Activated naive CD4-positive, alpha-beta T cell treated with anti-CD3 and anti-CD28 coated beads, Interleukin-2, amount 10 ng/mL, durations not matched to agents 7 days and 5 days (primary cell): ENCODE data around the gene CAST.
A peak's percentile ranks its signal among the peaks of the same experiment; 100 is the strongest.
"Not testable (repeated sequence)": the region's sequence is repeated elsewhere in the genome, so short reads cannot be mapped to it uniquely, and the experiment has no call there.

Source experiments
- CTCF ChIA-PET: fragments of 350-600 bp; sonication (Branson Sonifier 250); formaldehyde crosslinking; loops from one replicate; lab custom pipeline; 2021; ENCODE audit warnings: antibody characterized with exemption; lab: Charles Lee
- DNase-seq: peaks from one replicate; pipeline ENCODE4 v3.0.0-alpha.2; 2020
- H3K27ac Mint-ChIP-seq: one replicate; pipeline ENCODE4 v1.8.0; 2021; ENCODE audit warnings: mild to moderate bottlenecking, moderate library complexity, mixed read lengths
- H3K27me3 Mint-ChIP-seq: one replicate; pipeline ENCODE4 v1.8.0; 2021; ENCODE audit warnings: mild to moderate bottlenecking, mixed read lengths
- H3K36me3 Mint-ChIP-seq: one replicate; pipeline ENCODE4 v1.8.0; 2021; ENCODE audit warnings: mixed read lengths
- H3K4me1 Mint-ChIP-seq: one replicate; pipeline ENCODE4 v1.8.0; 2021; ENCODE audit warnings: mixed read lengths
- H3K4me3 Mint-ChIP-seq: one replicate; pipeline ENCODE4 v1.8.0; 2021; ENCODE audit warnings: mild to moderate bottlenecking, moderate library complexity, mixed read lengths
- H3K9me3 Mint-ChIP-seq: one replicate; pipeline ENCODE4 v1.8.0; 2021; ENCODE audit warnings: mixed read lengths

CAST gene

DNA sequence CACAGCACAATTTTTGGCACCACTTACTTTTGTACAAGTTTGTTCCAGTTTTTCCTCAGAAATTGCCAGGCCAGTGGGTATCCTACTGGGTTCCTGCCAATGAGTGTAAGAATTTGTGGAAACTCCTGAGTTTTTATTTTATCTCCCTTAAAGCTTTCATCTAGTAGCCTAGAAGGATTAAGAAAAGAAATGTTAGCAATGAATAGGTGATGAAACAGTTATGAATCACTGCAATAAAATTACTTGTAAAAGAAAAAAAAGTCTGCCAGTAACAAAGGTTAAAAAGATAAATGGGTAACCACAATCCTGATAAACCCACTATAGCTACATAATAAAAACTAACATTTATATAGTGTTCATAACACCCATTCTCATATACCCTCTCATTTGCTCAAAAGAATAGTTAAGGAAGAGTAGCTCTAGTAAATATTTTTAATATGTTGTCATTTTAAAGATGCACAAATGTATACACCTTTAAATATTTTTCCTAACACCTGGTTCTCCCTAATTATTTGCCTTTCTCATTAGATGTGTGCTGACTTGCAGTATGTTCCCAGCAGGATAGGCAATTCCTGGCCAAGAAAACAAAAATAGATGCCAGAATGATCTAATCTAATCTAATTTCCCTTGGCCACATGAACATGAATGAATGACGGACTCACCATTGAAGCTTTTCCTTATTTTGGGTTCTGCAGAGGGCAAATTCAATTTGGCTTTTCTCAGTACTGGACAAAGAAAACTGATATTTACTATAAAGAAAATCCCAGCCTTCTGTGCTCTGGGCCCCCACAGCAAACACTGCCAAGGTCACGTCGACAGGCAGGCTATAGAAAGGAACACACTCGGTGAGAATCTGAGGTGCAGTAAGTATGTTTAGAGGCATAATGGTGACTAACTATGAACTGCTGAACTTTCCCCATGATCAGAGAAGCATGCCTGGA lies 119.1 kb downstream of the CAST start:
- no peak for DNase-seq
- H3K9me3 Mint-ChIP-seq = no peaks in the 10 kb centered on the region
- H3K36me3 Mint-ChIP-seq = peaks cover 82% of the 10 kb centered on the region
- H3K4me3 Mint-ChIP-seq = no peak overlapping the region
- no peaks in the 10 kb centered on the region for H3K4me1 Mint-ChIP-seq
- no peaks in the 10 kb centered on the region for H3K27me3 Mint-ChIP-seq
- peak overlapping the region; percentile 17 for H3K27ac Mint-ChIP-seq
- CTCF ChIA-PET = no interaction called here

DNA sequence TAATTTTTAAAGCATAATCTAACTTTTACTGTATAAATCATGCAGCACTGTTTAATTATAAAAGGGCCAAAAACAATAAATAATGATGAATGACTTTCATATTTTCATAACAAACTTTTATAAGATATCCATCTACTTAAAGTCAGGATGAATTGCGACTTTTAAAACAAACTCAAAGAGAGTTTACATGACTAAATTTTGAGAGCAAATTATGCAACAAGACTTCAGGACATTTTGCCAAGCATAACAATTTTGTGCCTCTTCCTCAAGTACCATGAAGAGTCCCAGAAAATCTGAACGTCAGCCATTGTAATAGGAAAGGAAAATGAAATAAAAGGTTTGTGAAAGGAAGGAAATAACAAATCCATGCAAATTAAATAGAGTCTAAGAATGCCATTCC lies 121.2 kb downstream of the CAST start:
- Mint-ChIP-seq H3K36me3 (peaks cover 78% of the 10 kb centered on the region), H3K9me3 (no peaks in the 10 kb centered on the region), H3K27me3 (no peaks in the 10 kb centered on the region), H3K4me3 (no peak overlapping the region), H3K4me1 (no peaks in the 10 kb centered on the region), H3K27ac (no peak overlapping the region)
- DNase-seq = no peak
- CTCF ChIA-PET = no interaction called here

DNA sequence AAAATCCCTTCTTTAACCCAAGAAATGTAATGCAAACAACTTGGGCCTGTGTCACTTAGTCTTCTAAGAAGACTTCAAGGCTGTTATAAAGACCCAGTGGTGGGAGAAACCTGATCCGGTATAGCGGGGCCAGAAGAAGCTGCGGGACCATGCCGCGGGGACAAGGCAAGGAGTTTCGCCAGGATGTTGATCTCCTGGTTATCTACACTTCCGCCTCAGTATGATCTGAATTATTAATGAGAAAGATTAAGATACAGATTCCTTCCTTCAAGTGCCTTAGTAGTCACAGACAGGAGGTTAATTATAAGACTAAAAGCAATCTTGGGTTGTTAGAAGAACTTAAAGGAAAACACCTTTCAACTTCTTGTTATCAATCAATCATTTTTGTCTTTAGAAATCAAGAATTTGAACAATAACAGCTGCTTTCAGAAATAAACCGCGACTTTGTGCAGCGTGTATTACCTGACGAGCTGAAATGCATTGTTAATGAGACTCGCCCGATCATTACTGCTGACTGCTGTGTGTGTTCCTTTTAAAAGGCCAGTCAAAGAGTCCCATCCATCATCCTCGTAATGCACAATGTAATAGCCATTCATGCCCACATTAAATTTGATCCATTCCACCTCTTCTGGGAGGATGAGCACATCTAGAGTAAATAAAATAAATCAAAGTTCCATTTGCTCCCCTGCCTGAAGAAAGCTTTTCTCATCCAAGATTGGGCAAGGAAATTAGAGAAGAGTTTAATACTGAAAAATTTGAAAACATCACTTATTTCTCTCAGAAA lies 123.3 kb downstream of the CAST start:
- Mint-ChIP-seq H3K4me3 (no peak overlapping the region), H3K4me1 (no peaks in the 10 kb centered on the region), H3K27ac (peak overlapping the region; percentile 42), H3K9me3 (no peaks in the 10 kb centered on the region), H3K27me3 (no peaks in the 10 kb centered on the region), H3K36me3 (peaks cover 74% of the 10 kb centered on the region)
- CTCF ChIA-PET = interaction anchor here (1.1 kb wide), 1 partner anchor 83 kb away, joined by 3 read pairs; no protein-coding TSS in a partner anchor
- DNase-seq = no peak

DNA sequence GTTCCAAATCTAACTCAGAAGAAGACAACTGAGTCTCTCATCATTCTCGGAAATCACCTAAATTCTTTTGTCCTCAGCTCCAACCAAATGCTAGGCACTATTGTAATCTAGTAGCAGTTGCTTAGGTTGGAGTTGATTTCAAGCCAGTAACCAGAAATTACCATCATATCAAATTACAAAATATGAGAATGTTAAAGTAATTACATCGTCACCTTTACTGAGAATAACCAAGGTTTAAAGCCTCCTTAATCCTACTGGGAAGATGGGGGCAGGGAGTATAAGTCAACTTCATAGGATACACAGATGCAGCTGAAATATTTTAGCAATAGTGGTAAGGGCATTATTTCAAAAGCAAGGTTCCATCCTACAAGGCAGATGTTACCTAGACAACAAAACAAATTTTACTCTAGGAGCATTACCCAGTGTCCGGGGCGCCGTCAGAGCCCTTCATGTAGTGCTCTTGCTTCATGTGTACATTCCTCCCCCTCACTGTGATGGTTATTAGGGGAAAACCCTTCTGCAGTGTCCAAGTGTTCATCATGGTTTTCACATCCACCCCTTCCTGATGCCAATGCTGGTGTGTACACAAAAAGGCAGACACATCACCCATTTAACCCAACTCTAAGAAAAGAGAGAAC lies 126.1 kb downstream of the CAST start:
- H3K4me3 Mint-ChIP-seq = no peak overlapping the region
- CTCF ChIA-PET = no interaction called here
- no peaks in the 10 kb centered on the region for H3K9me3 Mint-ChIP-seq
- H3K27ac Mint-ChIP-seq = peak overlapping the region; percentile 19
- H3K4me1 Mint-ChIP-seq = no peaks in the 10 kb centered on the region
- peaks cover 66% of the 10 kb centered on the region for H3K36me3 Mint-ChIP-seq
- no peaks in the 10 kb centered on the region for H3K27me3 Mint-ChIP-seq
- no peak for DNase-seq

DNA sequence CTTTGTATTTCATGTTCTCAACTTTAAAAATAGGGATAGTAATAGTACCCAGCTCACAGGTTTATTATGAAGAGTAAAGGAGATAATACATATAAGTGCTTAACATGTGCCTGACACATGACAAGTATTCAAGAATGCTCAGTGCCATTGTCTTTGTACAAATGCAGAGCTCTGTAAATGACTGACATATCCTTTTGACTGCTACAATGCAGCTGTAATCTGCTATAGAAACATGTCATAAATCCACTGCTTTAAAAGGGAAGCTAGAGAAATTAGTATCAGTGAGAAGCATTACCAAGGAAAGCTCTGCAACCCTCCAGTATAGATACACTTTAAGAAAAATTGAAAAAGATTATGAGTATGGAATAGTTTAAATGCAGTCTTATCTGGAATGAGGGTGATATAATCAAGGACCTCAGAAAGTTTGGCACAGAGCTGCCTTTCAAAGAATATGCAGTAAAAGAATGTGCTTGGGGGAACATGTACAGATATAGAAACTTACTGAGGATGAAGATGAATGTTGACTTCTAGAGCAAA lies 127.7 kb downstream of the CAST start:
- no peak for DNase-seq
- CTCF ChIA-PET = interaction anchor here (1.0 kb wide), 1 partner anchor 20 kb away, joined by 4 read pairs; no protein-coding TSS in a partner anchor
- H3K27ac Mint-ChIP-seq = peak overlapping the region; percentile 26
- H3K4me1 Mint-ChIP-seq = peaks cover 6% of the 10 kb centered on the region
- H3K4me3 Mint-ChIP-seq = no peak overlapping the region
- H3K9me3 Mint-ChIP-seq = no peaks in the 10 kb centered on the region
- H3K36me3 Mint-ChIP-seq = peaks cover 67% of the 10 kb centered on the region
- H3K27me3 Mint-ChIP-seq = no peaks in the 10 kb centered on the region

DNA sequence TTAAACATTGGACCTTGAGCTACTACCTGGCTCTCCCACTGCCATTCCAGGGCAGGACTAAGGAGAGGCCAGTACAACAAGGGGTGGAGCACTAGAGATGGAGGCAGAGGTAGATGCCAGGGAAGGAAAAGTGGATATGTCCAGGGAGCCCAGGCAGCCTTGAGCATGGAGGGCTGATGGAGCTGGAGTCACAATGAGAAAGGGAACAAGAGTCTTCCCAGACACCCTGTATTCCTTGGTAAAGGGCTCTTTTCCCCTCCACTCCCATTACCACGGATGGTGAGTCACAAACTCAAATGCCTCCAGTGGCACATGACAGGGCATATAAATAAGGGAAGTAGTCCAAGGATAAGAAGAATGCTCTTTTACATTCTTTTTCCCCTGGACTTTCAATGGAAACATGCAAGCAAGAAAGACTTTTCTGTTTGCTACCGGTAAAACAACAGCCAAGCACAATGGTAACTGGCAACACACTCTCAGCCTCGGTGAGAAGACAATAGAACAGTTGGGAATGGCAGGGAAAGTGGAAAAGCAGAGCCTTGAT lies 128.9 kb downstream of the CAST start:
- Mint-ChIP-seq H3K4me1 (peaks cover 17% of the 10 kb centered on the region), H3K4me3 (no peak overlapping the region), H3K9me3 (peaks cover 4% of the 10 kb centered on the region), H3K27me3 (no peaks in the 10 kb centered on the region), H3K36me3 (peaks cover 67% of the 10 kb centered on the region), H3K27ac (no peak overlapping the region)
- CTCF ChIA-PET = no interaction called here
- no peak for DNase-seq

DNA sequence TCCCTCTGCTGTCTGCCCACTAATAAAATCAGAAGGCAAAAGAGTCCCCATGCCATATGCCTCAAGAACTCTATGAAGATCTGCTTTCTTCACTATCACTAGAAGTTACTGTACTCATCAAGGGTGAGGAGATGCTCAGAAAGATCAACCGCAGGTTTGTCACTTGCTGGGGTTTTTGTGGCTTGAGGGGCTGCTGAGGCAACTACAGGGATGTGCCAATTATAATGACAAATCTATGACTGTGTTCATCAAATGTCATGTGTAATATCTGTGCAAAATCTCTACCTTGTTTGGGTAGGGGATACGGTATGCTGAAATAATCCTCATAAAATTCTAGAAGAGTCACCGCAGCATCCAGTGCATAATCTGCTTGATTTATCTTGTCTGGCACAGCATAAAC lies 132.6 kb downstream of the CAST start:
- DNase-seq = peak; percentile 63
- Mint-ChIP-seq H3K27me3 (no peaks in the 10 kb centered on the region), H3K4me3 (no peak overlapping the region), H3K9me3 (peaks cover 7% of the 10 kb centered on the region), H3K36me3 (peaks cover 83% of the 10 kb centered on the region), H3K4me1 (peaks cover 33% of the 10 kb centered on the region), H3K27ac (peak overlapping the region; percentile 44)
- CTCF ChIA-PET = no interaction called here

DNA sequence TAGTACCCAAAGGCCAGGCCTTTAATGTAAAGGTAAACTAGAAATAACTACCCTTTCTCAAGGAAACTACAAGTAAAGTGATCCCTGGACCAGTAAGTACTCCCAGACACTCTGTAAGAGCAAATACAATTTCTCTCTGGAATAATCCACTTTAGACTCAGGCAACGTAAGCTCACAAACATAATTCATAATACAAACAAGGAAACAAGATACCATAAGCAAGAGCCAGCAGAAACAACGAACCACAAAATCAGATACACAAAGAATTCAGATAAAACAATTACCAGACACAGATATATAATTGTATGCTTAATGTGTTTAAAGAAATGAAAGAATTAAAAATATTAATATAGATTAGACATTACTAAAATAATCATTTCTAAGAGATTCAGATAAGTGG lies 133.4 kb downstream of the CAST start:
- no peaks in the 10 kb centered on the region for H3K27me3 Mint-ChIP-seq
- no peak for DNase-seq
- H3K36me3 Mint-ChIP-seq = peaks cover 82% of the 10 kb centered on the region
- peaks cover 39% of the 10 kb centered on the region for H3K4me1 Mint-ChIP-seq
- no peak overlapping the region for H3K27ac Mint-ChIP-seq
- H3K9me3 Mint-ChIP-seq = peaks cover 7% of the 10 kb centered on the region
- H3K4me3 Mint-ChIP-seq = no peak overlapping the region
- CTCF ChIA-PET = interaction anchor here (1.1 kb wide), 1 partner anchor 44 kb away, joined by 3 read pairs; no protein-coding TSS in a partner anchor

DNA sequence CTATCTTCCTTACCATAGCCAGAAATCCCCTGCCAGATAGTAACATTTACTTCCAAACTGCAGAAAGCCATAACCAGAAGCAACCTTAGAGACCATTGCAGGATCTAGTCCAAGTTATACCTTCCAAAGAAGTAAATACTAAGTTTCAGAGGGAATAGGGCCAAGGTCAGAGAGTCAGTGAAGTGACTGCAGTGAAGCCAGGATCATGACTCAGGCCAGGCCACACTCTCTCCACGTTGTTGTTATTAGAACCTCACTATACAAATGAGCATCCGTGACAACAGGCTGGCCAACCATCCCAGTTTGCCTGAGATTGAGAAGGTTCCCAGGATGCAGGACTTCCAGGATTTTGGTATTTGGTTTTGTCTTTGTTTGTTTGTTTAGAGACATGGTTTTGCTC lies 134.3 kb downstream of the CAST start:
- H3K4me3 Mint-ChIP-seq = no peak overlapping the region
- no peak for DNase-seq
- no peaks in the 10 kb centered on the region for H3K27me3 Mint-ChIP-seq
- peaks cover 40% of the 10 kb centered on the region for H3K4me1 Mint-ChIP-seq
- H3K9me3 Mint-ChIP-seq = peaks cover 7% of the 10 kb centered on the region
- H3K27ac Mint-ChIP-seq = peak overlapping the region; percentile 51
- H3K36me3 Mint-ChIP-seq = peaks cover 79% of the 10 kb centered on the region
- CTCF ChIA-PET = interaction anchor here (1.1 kb wide), 1 partner anchor 44 kb away, joined by 3 read pairs; no protein-coding TSS in a partner anchor

DNA sequence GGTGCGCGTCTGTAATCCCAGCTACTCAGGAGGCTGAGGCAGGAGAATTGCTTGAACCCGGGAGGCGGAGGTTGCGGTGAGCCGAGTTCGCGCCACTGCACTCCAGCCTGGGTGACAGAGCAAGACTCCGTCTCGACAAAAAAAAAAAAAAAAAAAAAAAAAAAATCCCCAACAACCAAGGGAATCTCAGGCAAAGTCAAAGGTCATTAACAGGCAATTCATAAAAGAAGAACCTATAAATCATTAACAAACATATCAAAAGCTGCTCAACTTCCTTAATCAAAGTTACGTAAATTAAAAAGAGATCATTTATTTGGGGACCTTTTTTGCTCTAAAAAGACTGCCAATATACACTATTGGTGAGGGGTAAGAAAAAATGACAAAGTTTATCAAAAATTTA lies 139.5 kb downstream of the CAST start:
- Mint-ChIP-seq H3K36me3 (peaks cover 84% of the 10 kb centered on the region), H3K4me1 (peaks cover 67% of the 10 kb centered on the region)
- H3K27me3 Mint-ChIP-seq, H3K27ac Mint-ChIP-seq, DNase-seq, H3K9me3 Mint-ChIP-seq, CTCF ChIA-PET, H3K4me3 Mint-ChIP-seq: not testable (repeated sequence)

DNA sequence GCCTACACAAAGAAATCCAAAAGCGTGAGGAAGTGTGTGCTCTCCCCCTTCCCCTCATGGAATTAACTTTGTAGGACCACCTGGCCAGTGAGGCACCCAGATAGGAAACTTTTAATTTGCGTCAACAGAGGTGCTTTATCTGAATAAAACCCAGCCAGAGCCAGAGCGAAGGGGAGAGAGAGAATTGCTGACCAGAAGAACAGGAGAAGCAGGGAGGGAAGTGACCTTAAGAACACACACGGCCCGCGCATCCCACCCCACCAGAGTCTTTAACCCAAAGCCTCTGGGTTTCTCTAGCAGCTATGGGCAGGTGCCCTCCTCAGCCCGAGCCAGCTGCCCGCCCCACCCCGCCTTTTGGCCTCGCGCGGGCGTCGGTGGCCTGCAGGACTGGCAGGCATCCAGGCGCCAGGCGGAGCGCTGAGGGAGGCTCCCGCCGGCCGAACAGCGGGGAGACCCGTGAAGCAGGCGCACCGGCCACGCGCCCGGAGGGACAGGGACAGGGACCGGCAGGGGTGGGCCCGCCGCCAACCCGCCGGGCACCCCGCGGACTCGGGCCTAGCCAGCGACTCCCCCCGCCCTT lies 145.0 kb downstream of the CAST start:
- Mint-ChIP-seq H3K27me3 (peaks cover 8% of the 10 kb centered on the region), H3K36me3 (peaks cover 40% of the 10 kb centered on the region), H3K9me3 (no peaks in the 10 kb centered on the region), H3K27ac (peak overlapping the region; percentile 98), H3K4me3 (peak overlapping the region; percentile 96), H3K4me1 (peaks cover 89% of the 10 kb centered on the region)
- CTCF ChIA-PET = interaction anchor here (0.7 to 4.2 kb wide), 4 partner anchors 62 to 363 kb away, joined by 3 to 16 read pairs (median 4); no protein-coding TSS in a partner anchor
- no peak for DNase-seq

DNA sequence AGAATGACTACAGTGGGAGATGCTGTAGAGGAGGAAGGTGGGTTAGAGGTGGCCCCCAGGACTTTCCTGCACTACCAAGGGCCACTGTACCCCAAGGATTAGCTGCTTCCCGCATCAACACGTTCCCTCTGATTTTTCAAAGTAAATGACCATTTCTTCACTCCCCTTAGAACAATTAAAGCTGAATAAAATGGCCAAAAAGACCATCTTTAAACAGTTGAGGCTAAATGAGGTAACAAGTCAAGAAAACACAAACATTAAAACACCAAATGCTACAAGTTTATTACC lies 146.3 kb downstream of the CAST start:
- peaks cover 8% of the 10 kb centered on the region for H3K27me3 Mint-ChIP-seq
- peaks cover 88% of the 10 kb centered on the region for H3K4me1 Mint-ChIP-seq

DNA sequence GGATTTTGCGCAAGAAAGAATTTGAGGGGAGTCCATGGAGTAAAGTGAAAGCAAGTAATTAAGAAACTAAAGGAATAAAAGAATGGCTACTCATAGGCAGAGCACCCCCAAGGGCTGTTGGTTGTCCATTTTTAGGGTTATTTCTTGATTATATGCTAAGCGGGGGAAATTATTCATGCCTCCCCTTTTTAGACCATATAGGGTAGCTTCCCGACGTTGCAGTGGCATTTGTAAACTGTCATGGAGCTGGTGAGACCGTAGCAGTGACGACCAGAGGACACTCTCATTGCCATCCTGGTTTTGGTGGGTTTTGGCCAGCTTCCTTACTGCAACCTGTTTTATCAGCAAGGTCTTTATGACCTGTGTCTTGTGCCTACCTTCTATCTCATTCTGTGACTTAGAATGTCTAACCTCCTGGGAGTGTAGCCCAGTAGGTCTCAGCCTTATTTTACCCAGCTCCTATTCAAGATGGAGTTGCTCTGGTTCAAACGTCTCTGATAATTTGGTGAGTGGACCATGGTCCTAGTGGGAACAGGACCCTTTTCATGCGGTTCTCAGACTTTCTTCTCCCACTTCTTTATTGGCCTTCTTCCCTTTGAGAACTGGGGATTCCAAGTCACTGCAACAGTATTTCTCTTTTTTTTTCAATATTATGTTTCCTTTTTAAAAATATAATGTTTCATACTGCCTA lies 146.8 kb downstream of the CAST start:
- Mint-ChIP-seq H3K9me3 (no peaks in the 10 kb centered on the region), H3K36me3 (peaks cover 24% of the 10 kb centered on the region), H3K27ac (peak overlapping the region; percentile 98), H3K27me3 (peaks cover 8% of the 10 kb centered on the region), H3K4me1 (peaks cover 84% of the 10 kb centered on the region), H3K4me3 (peak overlapping the region; percentile 96)
- DNase-seq = no peak
- CTCF ChIA-PET = interaction anchor here (0.5 to 4.2 kb wide), 6 partner anchors 60 to 352 kb away, joined by 3 to 16 read pairs (median 3); partner anchors contain the start of gene LIX1

More for the DNA sequence above, 146.3 kb downstream of the CAST start:
- H3K4me3 Mint-ChIP-seq = peak overlapping the region; percentile 96
- no peak for DNase-seq
- H3K9me3 Mint-ChIP-seq = no peaks in the 10 kb centered on the region
- H3K36me3 Mint-ChIP-seq = peaks cover 29% of the 10 kb centered on the region
- H3K27ac Mint-ChIP-seq = peak overlapping the region; percentile 98
- CTCF ChIA-PET = interaction anchor here (0.5 to 4.2 kb wide), 7 partner anchors 61 to 362 kb away, joined by 3 to 16 read pairs (median 3); no protein-coding TSS in a partner anchor
